Left renal cortex interstitium (tissue), 4 donors: Measurements from ENCODE around the gene CRYBG3. TPM values are rescaled to one million over a fixed set of nuclear protein-coding genes. Genes with fewer than 3 reads are reported as not detected.

Experiments used
- polyA plus RNA-seq, 4 donors: library from polyadenylated mRNA; unstranded; fragments of 120-200 nt; gene quantifications; one replicate each; pipeline ENCODE4 v1.2.1, GENCODE V29; 2013; ENCODE audit not compliant: insufficient read length in 4 of 4

CRYBG3 gene
- polyA plus RNA-seq, 4 donors = 19.3 to 25.5 (median 21.6) TPM

Other genes starting within 250 kb of the CRYBG3 start
- gene ARL6, start 57.3 kb upstream of the CRYBG3 start, polyA plus RNA-seq = 10 to 100 TPM; 13.8 to 17.1 (median 16.4) TPM
- gene RIOX2, start 150.4 kb downstream of the CRYBG3 start, polyA plus RNA-seq = 10 to 100 TPM; 35.6 to 41.4 (median 38.2) TPM
- gene GABRR3, start 213.3 kb downstream of the CRYBG3 start, polyA plus RNA-seq = under 1 TPM in 1 of 4 donors, not detected in 3; 0.11 TPM